Upper lobe of left lung (tissue), 6 donors: ENCODE data around the gene THEM5. TPM values are rescaled to one million over a fixed set of nuclear protein-coding genes. Genes with fewer than 3 reads are reported as not detected.

Experiments
- ATAC-seq, 2 donors: fragments of 200-7000 bp; cut with Tn5 transposase; one replicate each; pipeline ENCODE4 v1.9.1; 2022; ENCODE audit warnings: mild to moderate bottlenecking in 2 of 2, moderate library complexity in 2 of 2; ENCODE audit not compliant: low FRiP score in 2 of 2
- DNase-seq, 2 donors: peaks; one replicate each; pipeline ENCODE4 v3.0.0-alpha.2; 2019 to 2020
- H3K27ac ChIP-seq, 4 donors: fragments of 200-600 bp; sonication (generic); one replicate each; pipeline ENCODE4 v1.5.1; 2016 to 2019
- H3K27me3 ChIP-seq, 4 donors: fragments of 200-600 bp; sonication (generic); one replicate each; pipeline ENCODE4 v1.5.1; 2017 to 2019
- H3K36me3 ChIP-seq, 4 donors: fragments of 200-600 bp; sonication (generic); one replicate each; pipeline ENCODE4 v1.5.1; 2016 to 2019
- H3K4me1 ChIP-seq, 4 donors: fragments of 200-600 bp; sonication (generic); one replicate each; pipeline ENCODE4 v1.5.1; 2018 to 2019
- H3K4me3 ChIP-seq, 4 donors: fragments of 200-600 bp; sonication (generic); one replicate each; pipeline ENCODE4 v1.5.1; 2017 to 2019; ENCODE audit warnings: mild to moderate bottlenecking in 2 of 4, moderate library complexity in 1 of 4
- H3K9me3 ChIP-seq, 4 donors: fragments of 200-600 bp; sonication (generic); one replicate each; pipeline ENCODE4 v1.5.1; 2018 to 2019
- CTCF ChIP-seq, 6 experiments: fragments of 450-650 bp in 4 of 6; fragments of 200-600 bp in 2 of 6; sonication (generic) in 2 of 6; IDR thresholded peaks; one replicate each; pipeline ENCODE4 v1.5.1; 2016 to 2019; ENCODE audit warnings: antibody characterized with exemption in 6 of 6
- EP300 ChIP-seq, 4 donors: sonication (generic); formaldehyde crosslinking; IDR thresholded peaks; one replicate each; pipeline ENCODE4 v1.5.1; 2017; ENCODE audit warnings: antibody characterized with exemption in 4 of 4, control low read depth in 2 of 4
- POLR2A ChIP-seq, 4 donors: fragments of 450-650 bp; IDR thresholded peaks; one replicate each; pipeline ENCODE4 v1.5.1; 2016 to 2017; ENCODE audit warnings: antibody characterized with exemption in 4 of 4, mild to moderate bottlenecking in 2 of 4
- POLR2AphosphoS5 ChIP-seq, 2 donors: sonication (generic); formaldehyde crosslinking; IDR thresholded peaks; one replicate each; pipeline ENCODE4 v1.5.1; 2017; ENCODE audit warnings: antibody characterized with exemption in 2 of 2
- WGBS, 2 donors: methylation state at CpG; one replicate each; pipeline ENCODE4 v1.1.5; 2017 to 2018; 5-methylcytosine and 5-hydroxymethylcytosine counted together
- total RNA-seq, 6 donors: library from RNA; depleted of rRNA in 4 of 6; stranded (reverse); fragments of >200 nt in 4 of 6; gene quantifications; one replicate each; pipeline versions ENCODE4 v1.1.0 to v1.2.1, GENCODE V29; 2016 to 2021
- donor health status: DM: no; HTN: no; CAD: no; lungs with moderate emphysema.
- donor health status: DM: no; HTN: yes; CAD: no; lungs with severe emphysema.

The THEM5 gene
- total RNA-seq, 6 donors from 2014 or later = not detected

DNA sequence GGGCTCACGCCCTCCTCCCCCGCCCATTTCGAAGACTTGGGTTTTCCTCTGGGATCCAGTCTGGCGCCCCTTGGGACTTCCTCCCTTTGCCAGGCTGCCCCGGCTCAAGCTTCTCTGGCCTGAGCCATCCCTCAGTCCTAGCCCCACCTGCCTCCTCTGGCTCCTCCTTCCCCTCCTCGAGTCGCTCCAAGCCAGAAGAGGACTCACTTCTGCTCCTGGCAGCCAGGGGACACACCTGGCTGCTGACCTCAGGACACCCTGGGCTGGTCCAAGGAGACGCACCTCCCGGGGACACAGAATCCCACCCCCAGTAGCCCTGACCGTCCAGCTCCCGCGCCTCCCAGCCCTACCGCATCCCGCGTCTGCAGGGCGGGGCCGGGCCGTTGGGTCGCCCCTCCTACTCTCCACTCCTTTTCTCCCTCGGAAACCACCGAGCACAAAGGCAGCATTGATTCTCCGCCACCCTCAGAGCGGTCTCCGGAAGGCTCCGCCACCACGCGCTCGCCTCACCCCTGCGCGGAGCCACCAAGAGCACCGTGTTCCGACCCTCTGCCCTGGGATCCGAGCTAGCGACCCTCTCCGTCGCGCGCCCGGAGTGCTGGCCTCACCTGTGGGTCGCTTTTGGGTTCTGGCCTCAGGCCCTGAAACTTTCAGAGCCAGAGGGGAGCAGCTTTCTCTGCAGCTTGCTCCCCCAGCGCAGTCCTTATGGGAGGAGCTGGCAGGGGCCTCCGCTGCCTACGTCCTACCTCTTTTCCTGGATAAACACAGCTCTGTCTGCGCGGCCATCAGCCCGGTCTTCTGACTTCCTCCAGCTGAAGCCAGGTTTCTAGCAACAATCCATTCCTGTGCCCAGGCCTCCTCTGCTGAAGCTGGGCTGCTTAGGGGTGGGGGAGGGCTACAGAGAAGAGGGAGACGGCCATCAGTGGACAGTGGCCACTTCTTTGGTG lies 13.8 kb downstream of the THEM5 start, which contains the start of gene C2CD4D:
C2CD4D (minus strand) TSS at position 364 of the 947 bp plus-strand sequence. CDS start 831 bp downstream, outside the sequence.
- H3K27ac ChIP-seq = peak within 1 kb of the TSS; percentile 34 to 74 (median 60)
- ATAC-seq = peak; percentile 48 to 79
- 4 to 5% methylated on average over 14 to 47 of the region's 47 CpGs for WGBS, 2 donors
- no peaks in the 10 kb centered on the region for H3K36me3 ChIP-seq
- H3K4me1 ChIP-seq = peaks cover 24 to 37% (median 32%) of the 10 kb centered on the region in 4 donors
- TF ChIP-seq POLR2AphosphoS5 (IDR thresholded peaks at IDR 0.05) = peak in 1 of 2 donors; percentile 59
- no peak for TF ChIP-seq EP300 (IDR thresholded peaks at IDR 0.05)
- peak in 1 of 4 donors; percentile 62 for TF ChIP-seq POLR2A (IDR thresholded peaks at IDR 0.05)
- TF ChIP-seq CTCF (IDR thresholded peaks at IDR 0.05) = peak in 2 of 6 experiments; percentile 16 to 19
- peak; percentile 73 to 91 for DNase-seq
- H3K27me3 ChIP-seq = peaks cover 0 to 25% (median 14%) of the 10 kb centered on the region in 4 donors
- peak within 1 kb of the TSS; percentile 0 to 56 (median 44) for H3K4me3 ChIP-seq
- no peaks in the 10 kb centered on the region for H3K9me3 ChIP-seq

DNA sequence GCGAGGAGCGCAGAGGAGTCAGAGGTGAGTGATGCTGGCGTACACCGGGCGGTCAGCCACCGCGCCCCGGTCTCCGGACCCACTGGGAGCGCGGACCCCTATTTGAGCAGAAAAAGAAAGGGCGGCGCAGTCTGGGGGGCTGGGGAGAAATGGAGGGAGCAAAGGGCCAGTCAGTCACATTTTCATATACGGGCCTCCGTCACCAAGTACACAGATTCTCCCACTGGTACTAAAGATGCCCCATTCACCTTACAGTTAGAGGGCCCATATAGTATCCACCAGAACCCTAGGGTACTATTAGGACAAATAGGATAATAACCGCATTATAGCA lies 14.5 kb downstream of the THEM5 start:
- 40 to 48% methylated on average over 15 to 16 of the region's 16 CpGs for WGBS, 2 donors
- Histone ChIP-seq H3K27ac (peak overlapping the region in 2 of 4 donors; percentile 61 to 74), H3K36me3 (no peaks in the 10 kb centered on the region)

DNA sequence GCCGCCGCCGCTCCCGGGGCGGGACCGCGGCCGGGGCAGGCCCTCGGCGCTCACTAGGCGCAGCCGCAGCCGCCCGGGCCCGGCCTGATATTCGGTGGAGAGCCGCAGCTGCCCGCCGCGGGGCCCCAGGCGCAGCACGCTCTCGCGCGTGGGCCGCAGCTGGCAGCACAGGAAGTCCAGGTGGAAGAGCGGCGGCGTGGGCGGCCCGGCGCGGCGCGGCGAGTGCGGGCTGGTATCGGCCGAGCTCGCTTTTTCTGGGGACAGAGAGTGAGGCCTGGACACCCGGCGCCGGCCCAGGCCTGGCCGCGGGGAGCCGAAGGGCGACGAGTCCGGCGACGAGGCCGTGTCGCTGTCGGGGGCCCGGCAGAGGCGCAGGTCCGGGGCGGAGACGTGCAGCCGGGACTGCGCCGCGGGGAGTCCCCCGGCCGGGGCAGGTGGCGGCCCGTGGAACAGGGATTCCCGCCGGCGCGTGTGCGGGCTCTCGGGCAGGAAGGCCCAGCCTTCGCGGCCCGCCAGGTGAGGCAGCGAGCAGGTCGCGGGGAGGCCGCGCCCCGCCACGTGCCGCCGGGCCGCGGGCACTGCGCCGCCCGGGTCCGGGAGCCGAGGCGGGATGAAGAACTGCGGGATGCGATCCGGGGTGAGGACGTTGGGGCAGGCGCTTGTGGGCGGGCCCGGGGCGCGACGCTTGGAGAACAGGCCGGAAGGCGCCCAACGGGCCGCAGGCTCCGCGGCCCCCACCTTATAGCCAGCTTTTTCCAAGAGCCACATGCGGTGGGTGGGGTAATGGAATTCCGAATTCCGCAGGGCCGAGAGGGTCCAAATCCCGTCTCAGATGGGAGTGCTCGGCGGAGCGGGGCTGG lies 15.1 kb downstream of the THEM5 start:
- 29 to 36% methylated on average over 7 to 10 of the region's 117 CpGs for WGBS, 2 donors
- Histone ChIP-seq H3K36me3 (no peaks in the 10 kb centered on the region), H3K4me3 (peak overlapping the region; percentile 17 to 56 (median 44)), H3K9me3 (no peaks in the 10 kb centered on the region), H3K4me1 (peaks cover 24 to 38% (median 32%) of the 10 kb centered on the region in 4 donors), H3K27me3 (peaks cover 0 to 25% (median 14%) of the 10 kb centered on the region in 4 donors), H3K27ac (peak overlapping the region in 2 of 4 donors; percentile 21 to 61)
- TF ChIP-seq POLR2A (IDR thresholded peaks at IDR 0.05) = peak in 1 of 4 donors; percentile 12
- TF ChIP-seq POLR2AphosphoS5 (IDR thresholded peaks at IDR 0.05) = no peak
- TF ChIP-seq EP300 (IDR thresholded peaks at IDR 0.05) = no peak
- peak in 2 of 6 experiments; percentile 9 to 19 for TF ChIP-seq CTCF (IDR thresholded peaks at IDR 0.05)
- DNase-seq (peak in 1 of 2 donors; percentile 90), ATAC-seq (peak in 1 of 2 donors; percentile 74)

More for the DNA sequence above, 14.5 kb downstream of the THEM5 start:
- ATAC-seq = no peak
- Histone ChIP-seq H3K9me3 (no peaks in the 10 kb centered on the region), H3K27me3 (peaks cover 0 to 25% (median 14%) of the 10 kb centered on the region in 4 donors), H3K4me1 (peaks cover 24 to 37% (median 32%) of the 10 kb centered on the region in 4 donors), H3K4me3 (peak overlapping the region in 3 of 4 donors; percentile 36 to 56 (median 52))
- TF ChIP-seq POLR2A (IDR thresholded peaks at IDR 0.05) = no peak
- TF ChIP-seq EP300 (IDR thresholded peaks at IDR 0.05) = no peak
- no peak for TF ChIP-seq CTCF (IDR thresholded peaks at IDR 0.05)
- TF ChIP-seq POLR2AphosphoS5 (IDR thresholded peaks at IDR 0.05) = no peak
- no peak for DNase-seq

DNA sequence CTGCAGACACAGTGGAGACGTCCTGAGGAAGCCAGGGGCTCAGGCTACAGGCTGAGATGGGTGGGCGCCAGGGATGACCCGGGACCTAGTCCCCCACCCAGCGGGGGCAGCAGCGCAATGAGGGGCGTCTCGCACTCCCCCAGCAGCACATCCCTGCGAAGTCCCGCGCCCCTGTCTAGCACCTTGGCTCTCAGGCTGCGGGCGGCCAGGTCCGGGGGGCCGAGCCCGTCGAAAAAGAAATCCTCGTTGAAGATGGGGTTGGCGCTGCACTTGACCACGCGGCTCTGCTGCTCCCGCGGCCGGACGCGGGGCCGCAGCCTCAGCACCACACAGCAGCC lies 15.7 kb downstream of the THEM5 start:
- H3K4me3 ChIP-seq = peak overlapping the region in 3 of 4 donors; percentile 36 to 56 (median 52)
- no peak for DNase-seq
- peak overlapping the region in 2 of 4 donors; percentile 21 to 61 for H3K27ac ChIP-seq
- WGBS, 2 donors = 13 to 22% methylated on average over 6 to 17 of the region's 26 CpGs
- no peaks in the 10 kb centered on the region for H3K9me3 ChIP-seq
- no peak for ATAC-seq
- peaks cover 0 to 25% (median 14%) of the 10 kb centered on the region in 4 donors for H3K27me3 ChIP-seq
- H3K4me1 ChIP-seq = peaks cover 26 to 44% (median 37%) of the 10 kb centered on the region in 4 donors
- no peak for TF ChIP-seq POLR2A (IDR thresholded peaks at IDR 0.05)
- TF ChIP-seq CTCF (IDR thresholded peaks at IDR 0.05) = no peak
- TF ChIP-seq POLR2AphosphoS5 (IDR thresholded peaks at IDR 0.05) = no peak
- TF ChIP-seq EP300 (IDR thresholded peaks at IDR 0.05) = no peak
- H3K36me3 ChIP-seq = no peaks in the 10 kb centered on the region
